LoVo (cell line): ENCODE results near the gene HNRNPC.

ENCODE experiments used
- DNase-seq: peaks from one replicate; pipeline ENCODE4 v3.0.0-alpha.2; 2016; ENCODE audit warnings: low spot score

Gene HNRNPC

DNA sequence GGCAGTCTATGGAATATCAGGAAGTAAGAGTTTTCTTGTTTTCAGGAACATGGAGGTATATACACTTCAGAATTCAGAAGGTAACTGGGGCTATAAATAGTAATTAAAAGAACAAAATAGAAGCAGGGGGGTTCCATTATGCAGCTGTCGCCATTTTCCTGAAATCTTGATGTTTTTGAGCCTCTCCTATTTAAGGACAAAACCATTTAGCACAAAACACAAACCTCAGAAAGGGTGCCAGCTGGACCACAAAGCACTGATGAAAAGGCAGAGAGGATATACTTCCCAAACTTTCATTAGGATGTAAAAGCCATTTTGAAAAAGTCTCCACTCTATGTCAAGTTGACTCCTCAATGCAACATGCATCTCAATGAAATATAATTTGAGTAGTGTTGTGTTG is 59.2 kb downstream of the HNRNPC start:
- no peak for DNase-seq

GRCh38 chr14:21209185-21209584 is 60.1 kb downstream of the HNRNPC start:
- no peak for DNase-seq

GRCh38 chr14:21208554-21208953 is 60.7 kb downstream of the HNRNPC start:
- DNase-seq: no peak

GRCh38 chr14:21206753-21207684 is 62.2 kb downstream of the HNRNPC start:
- DNase-seq: no peak

DNA sequence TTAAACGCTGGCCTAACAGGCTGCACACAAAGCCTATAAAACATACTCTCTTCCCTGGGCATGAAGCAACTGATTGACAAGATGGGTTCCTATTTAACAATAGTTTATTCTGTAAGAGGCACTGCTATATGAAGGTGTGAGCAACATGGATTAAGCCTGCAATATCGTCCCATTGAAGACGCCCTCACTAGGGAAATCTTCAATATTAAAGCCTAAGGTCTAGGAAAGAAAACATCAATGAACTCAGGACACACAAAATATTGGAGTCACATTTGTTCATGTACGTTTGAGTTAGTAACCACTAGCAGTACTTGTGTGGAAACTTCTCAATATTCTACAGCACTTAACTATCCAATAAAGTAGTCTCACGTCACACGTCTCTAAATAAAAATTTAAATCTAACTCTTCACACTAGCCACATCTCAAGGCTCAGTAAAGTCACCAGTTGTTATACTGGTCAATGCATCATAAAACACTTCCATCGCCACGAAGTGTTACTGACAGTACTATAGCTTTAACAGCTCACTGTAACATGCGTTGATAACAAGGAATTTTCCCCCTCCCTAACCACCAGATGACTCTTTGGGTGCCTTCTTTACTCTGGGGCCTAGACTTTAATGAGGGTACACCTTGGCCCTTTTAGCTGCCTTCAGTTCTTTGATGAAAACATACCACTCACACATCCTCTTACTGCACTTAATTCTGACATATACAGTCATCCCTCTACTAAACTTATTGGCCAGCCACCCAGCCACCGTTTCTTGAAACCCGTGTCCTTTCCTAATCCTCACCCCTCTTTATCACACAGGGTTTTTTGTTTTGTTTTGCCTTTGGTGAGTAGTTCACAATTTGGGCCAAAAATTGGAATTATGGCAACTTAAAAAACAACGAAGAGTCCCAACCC is 63.3 kb downstream of the HNRNPC start:
- no peak for DNase-seq

- no peak for DNase-seq
Observed at GRCh38 chr14:21205026-21205677, 64.1 kb downstream of the HNRNPC start.

GRCh38 chr14:21204167-21205025 is 64.8 kb downstream of the HNRNPC start:
- no peak for DNase-seq

DNA sequence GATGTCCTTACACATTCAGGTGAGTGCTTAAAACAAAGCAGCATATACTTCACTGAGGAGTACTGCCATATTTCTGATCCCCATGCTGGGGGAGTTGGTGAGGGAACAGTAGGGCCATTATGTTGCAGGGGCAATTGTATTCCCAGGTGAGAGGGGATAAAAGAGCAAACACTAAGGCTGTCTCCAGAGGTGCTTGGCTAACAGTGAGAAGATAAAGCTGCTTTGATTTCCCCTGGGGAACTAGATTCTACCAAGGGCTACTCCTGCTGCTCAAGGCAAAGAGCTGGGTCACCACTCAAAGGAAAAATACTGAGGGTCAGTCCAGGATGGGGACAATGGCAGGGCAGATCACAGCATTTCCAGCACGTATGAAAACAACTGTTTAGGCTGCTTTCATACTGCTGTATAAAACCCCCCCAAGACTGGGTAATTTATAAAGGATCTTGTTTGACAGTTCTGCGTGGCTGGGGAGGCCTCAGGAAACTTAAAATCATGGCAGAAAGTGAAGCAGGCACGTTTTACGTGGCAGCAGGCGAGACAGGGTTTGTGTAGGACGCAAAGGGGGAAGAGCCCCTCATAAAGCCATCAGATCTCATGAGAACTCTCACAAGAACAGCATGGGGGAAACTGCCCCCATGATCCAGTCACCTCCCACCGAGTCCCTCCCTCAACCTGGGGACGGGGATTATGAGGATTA is 65.6 kb downstream of the HNRNPC start:
- DNase-seq: no peak

GRCh38 chr14:21202463-21203358 is 66.5 kb downstream of the HNRNPC start:
- DNase-seq: no peak

GRCh38 chr14:21201732-21202462 is 67.3 kb downstream of the HNRNPC start:
- DNase-seq: no peak

GRCh38 chr14:21200752-21201461 is 68.3 kb downstream of the HNRNPC start:
- DNase-seq: no peak

GRCh38 chr14:21199611-21200560 is 69.4 kb downstream of the HNRNPC start:
- no peak for DNase-seq

DNA sequence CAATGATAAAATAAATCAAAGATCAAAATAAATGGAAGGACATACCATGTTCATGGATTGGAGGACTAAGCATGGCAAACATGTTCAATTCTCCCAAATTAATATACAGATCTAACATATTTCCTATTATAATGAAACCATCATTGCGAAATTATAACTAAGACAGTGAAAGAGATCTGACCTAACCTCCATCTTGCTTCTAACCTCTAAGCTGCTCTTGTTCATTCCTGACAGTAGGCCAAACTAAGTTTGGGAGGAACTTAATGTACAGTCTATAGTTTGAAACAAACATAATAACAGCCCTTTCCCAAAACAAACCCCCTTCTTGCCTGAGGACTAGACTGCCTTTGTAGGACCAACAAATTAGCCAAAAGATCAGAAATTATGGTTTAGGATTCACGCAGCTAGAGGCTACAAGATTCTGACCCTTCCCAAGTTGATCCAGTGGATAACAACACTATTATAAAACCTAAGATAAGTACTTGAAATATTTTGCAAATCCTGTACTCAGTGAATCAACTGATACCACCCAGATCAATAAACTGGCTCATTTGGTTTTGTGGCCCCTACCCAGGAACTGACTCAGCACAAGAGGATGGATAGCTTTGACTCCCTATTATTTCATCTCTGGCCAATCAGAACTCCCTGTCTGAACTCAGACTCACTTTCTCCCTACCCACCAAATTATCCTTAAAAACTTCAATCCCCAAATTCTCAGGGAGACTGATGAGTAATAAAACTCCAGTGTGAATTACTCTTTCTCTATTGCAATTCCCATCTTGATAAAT is 71.6 kb downstream of the HNRNPC start:
- no peak for DNase-seq

GRCh38 chr14:21194597-21194996 is 74.6 kb downstream of the HNRNPC start:
- no peak for DNase-seq

- no peak for DNase-seq
Observed at GRCh38 chr14:21192875-21193535, 76.2 kb downstream of the HNRNPC start.

- DNase-seq: no peak
Observed at GRCh38 chr14:21192447-21192822, 76.8 kb downstream of the HNRNPC start.
